GM18519 (cell line): ENCODE data around the gene IRF2BP1.

Experiments
- ATAC-seq: cut with Tn5 transposase; IDR thresholded peaks from one replicate; pipeline ENCODE4 v1.9.1; 2021; ENCODE audit warnings: mild to moderate bottlenecking, moderate library complexity; ENCODE audit not compliant: unreplicated experiment, low FRiP score

IRF2BP1 gene

GRCh38 chr19:45863335-45863839 is 22.6 kb downstream of the IRF2BP1 start:
- no peak for ATAC-seq

- ATAC-seq: peak; percentile 72
Observed at GRCh38 chr19:45862564-45863334, 23.2 kb downstream of the IRF2BP1 start, which contains the start of gene SYMPK. Gene SYMPK, minus strand, starts transcription at chr19:45863147. Its CDS starts 8,652 bp downstream, at chr19:45854495.

- no peak for ATAC-seq
Observed at GRCh38 chr19:45862271-45862563, 23.7 kb downstream of the IRF2BP1 start.

- ATAC-seq: no peak
Observed at GRCh38 chr19:45860359-45861259, 25.3 kb downstream of the IRF2BP1 start.

GRCh38 chr19:45854167-45854778 is 31.7 kb downstream of the IRF2BP1 start:
- ATAC-seq: no peak

- ATAC-seq: no peak
Observed at GRCh38 chr19:45852983-45853382, 33.0 kb downstream of the IRF2BP1 start.

GRCh38 chr19:45852145-45852750 is 33.7 kb downstream of the IRF2BP1 start:
- no peak for ATAC-seq

GRCh38 chr19:45848922-45849321 is 37.0 kb downstream of the IRF2BP1 start:
- ATAC-seq: no peak

GRCh38 chr19:45847663-45848062 is 38.3 kb downstream of the IRF2BP1 start:
- no peak for ATAC-seq

GRCh38 chr19:45842198-45842597 is 43.7 kb downstream of the IRF2BP1 start:
- ATAC-seq: no peak

- ATAC-seq: no peak
Observed at GRCh38 chr19:45834970-45835369, 51.0 kb downstream of the IRF2BP1 start.
